Kidney capillary endothelial cell (primary cell): ENCODE data around the gene FAM24A.
"Not testable (repeated sequence)": the region's sequence is repeated elsewhere in the genome, so short reads cannot be mapped to it uniquely, and the experiment has no call there.

Experiments used
- DNase-seq: peaks from one replicate; pipeline ENCODE4 v3.0.0-alpha.2; 2018; ENCODE audit warnings: low spot score

Gene FAM24A, protein sequence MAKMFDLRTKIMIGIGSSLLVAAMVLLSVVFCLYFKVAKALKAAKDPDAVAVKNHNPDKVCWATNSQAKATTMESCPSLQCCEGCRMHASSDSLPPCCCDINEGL

DNA sequence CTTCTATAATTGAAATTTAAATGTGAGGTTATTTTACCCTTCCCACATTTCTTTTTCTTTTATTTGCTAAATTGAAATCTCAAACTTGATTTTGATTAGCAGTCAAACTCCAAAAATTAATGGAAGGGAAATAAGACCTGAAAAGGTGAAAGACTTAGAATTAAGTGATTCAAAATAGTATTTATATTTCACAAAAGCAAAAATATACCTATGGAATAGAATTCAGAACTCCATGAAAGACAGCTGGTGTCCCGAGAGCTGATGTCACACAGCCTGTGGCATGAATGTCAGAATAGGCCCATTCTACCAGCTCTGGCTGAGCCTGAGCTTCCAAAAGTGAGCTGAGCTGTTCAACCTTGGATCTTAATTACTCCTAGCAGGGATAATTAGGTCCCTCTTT lies at the start of gene FAM24A:
Gene FAM24A, plus strand, starts transcription at position 301 of the 400 bp plus-strand sequence. CDS start 1,025 bp downstream, outside the sequence.
- DNase-seq: no peak

DNA sequence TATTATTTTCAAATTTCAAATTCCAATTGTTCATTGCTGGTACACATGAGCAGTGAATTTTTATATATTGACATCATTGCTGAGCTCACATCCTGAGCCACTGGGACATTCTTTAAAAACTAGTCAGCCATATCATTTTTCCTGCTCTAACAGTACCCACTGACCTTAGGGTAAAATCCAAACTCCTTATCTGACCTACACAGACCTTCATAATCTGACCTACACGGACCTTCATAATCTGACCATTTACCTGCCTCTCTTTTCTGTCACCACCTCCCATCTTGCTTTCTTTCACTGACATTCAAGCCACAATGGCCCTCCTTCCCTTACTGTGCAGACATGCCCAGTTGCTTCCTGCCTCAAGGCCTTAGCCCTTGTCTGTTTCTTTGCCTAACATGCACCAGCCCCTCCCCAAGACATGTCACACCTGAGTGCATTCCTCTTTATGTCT lies 48.7 kb upstream of the FAM24A start:
- peak; percentile 82 for DNase-seq

DNA sequence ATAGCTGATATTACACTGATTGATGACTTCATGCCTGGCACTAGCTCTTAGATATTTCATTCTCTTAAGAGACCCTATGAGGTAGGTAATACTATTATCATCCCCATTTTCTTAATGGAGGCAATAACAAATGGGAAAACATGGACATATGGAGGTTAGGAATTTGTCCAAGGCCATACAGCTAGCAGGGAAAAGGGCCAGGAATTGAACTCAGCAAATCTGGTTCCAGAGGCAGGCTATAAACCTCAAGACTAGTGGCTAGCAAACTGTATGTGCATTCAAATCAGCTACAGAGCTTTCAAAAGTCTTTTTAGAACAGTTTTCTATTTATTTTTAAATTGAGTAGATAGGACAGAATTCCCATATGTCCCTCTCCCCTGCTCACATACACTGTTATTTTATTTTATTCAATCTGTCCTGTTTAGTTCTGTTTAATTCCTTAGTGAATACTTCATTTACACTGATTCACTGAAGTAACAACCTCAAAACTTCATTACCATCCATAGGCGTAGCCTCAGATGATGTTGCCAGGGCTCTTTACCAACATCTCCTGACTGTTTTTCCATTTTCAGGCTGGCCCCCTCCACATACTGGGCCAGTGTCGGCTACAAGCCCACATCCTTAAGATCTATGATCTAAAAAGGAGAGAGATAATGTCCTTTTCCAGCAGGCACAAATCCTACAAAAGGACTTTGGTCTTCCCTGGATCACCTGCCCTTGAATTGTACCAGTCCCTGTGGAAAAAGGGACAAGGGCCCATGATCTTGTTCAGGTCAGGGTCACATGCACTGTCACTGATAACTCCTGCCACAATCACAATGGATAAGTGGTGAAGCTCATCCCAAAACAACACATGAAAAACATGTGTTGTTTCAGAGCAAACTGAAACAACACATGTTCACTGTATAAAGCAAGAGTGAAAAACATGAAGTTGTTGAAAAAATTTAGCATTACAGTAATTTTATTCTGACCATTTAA lies 46.9 kb upstream of the FAM24A start:
- DNase-seq: no peak

DNA sequence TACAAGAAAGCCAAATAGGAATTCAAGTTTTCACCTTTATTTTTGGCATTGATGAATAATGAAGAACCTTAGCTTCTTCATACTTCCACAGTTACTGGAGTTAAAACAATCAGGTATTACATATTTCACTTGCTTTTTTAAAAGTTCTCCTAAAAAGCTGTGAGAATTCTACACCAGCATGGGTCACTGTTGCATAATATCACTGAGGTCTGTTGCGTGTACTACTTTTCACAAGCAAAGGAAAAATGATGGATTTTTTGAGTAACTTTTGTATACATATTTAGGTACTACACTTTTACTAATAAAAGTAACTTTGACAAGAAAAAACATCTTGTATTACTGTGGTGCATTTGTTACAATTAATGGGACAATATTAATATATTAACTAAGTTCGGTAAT lies 46.2 kb upstream of the FAM24A start:
- DNase-seq: no peak

DNA sequence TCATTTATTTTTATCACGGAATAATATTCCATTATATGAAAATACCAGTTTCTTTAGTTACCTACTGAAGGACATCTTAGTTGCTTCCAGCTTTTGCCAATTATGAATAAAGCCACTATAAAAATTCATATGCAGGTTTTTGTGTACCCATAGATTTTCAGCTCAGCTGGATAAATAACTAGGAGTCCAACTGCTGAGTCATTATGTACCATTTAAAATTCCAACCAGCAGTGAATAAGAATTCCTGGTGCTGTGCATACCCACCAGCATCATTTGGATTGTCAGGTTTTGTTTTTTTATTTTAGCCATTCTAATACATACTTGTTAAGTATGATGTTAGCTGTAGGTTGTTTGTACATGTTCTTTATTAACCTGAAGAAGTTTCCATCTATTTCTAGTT lies 45.5 kb upstream of the FAM24A start:
- DNase-seq: no peak

DNA sequence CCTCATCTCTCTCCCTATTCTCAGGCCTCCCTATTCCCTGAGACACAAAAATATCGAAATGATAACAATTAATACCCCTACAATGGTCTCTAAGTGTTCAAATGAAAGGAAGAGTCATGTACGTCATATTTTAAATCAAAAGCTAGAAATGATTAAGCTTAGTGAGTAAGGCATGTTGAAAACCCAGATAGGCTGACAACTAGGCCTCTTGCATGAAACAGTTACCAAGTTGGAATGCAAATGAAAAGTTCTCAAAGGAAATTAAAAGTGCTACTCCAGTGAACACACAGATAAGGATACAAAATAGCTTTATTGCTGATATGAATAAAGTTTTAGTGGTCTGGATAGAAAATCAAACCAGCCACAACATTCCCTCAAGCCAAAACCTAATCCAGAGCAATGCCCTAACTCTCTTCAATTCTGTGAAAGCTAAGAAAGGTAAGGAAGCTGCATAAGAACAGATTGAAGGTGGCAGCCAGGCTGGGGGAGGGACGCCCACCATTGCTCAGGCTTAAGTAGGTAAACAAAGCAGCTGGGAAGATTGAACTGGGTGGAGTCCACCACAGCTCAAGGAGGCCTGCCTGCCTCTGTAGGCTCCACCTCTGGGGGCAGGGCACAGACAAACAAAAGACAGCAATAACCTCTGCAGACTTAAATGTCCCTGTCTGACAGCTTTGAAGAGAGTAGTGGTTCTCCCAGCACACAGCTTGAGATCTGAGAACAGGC lies 43.5 kb upstream of the FAM24A start:
- DNase-seq: not testable (repeated sequence)

DNA sequence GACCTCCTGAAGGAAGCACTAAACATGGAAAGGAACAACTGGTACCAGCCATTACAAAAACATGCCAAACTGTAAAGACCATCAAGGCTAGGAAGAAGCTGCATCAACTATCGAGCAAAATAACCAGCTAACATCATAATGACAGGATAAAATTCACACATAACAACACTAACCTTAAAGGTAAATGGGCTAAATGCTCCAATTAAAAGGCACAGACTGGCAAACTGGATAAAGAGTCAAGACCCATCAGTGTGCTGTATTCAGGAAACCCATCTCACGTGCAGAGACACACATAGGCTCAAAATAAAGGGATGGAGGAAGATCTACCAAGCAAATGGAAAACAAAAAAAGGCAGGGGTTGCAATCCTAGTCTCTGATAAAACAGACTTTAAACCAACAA lies 41.6 kb upstream of the FAM24A start:
- not testable (repeated sequence) for DNase-seq

DNA sequence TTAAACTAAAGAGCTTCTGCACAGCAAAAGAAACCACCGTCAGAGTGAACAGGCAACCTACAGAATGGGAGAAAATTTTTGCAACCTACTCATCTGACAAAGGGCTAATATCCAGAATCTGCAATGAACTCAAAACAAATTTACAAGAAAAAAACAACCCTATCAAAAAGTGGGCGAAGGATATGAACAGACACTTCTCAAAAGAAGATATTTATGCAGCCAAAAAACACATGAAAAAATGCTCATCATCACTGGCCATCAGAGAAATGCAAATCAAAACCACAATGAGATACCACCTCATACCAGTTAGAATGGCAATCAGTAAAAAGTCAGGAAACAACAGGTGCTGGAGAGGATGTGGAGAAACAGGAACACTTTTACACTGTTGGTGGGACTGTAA lies 38.5 kb upstream of the FAM24A start:
- DNase-seq: not testable (repeated sequence)

DNA sequence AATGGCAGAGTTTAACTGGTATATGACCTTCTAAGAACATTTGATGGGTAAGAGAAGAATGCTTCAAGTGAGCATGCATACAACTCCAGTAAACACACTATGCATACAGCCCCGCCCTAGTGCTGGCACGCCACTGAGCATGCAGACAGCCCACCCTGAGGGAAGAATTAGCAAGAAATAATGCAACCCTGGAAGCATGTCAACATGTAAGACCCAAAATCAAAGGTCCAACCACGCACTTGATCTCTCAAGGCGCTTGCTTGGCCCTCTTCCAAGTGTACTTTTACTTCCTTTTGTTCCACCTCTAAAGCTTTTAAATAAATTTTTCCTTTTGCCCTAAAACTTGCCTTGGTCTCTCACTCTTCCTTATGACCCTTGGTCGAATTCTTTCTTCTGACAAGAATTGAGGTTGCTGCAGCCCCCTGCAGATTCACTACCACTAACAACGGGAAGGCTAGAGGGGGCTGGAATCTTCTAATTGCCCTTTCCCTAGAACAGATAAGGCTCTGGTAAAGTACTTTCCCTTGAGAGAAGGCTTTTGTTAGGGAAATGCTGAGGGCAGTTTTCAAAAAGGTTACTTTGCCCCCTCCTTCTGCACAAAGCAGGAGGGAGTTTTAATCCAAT lies 34.5 kb upstream of the FAM24A start:
- DNase-seq: no peak

DNA sequence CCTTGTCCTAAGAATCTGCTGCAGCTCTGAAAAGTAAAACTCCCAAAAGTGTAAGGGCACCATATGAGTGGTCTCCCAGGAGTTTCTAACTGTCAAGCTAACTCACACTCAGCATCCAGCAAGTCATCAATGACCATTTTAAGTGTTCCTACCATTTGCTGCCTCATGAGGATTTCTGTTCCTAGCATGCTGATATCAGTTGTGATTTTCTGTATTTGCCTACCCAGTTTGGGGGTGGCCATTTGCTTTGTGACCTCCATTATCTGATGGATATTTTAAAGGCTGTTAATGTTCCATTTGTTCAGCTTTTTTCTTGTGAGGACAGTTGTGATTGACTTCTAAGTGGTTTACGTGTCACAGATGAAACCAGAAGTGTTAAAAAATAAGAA lies 33.9 kb upstream of the FAM24A start:
- no peak for DNase-seq

DNA sequence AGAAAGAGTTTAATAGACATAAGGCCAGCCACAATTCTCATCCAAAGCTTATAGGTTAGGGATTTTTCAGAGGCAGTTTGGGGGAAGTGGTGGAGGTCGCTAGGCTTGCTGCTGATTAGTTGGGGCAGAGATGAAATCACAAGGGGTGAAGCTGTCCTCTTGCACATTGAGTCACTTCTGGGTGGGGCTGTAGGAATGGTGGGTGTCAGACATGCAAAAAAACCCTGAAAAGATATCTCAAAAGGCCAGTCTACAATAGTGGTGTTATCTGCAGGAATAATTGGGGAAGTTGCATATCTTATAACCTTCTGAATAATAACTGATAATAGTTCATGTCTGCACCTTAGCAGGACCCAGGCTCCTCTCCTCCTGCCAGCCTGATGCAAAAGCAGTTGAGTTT lies 33.1 kb upstream of the FAM24A start:
- DNase-seq: no peak

DNA sequence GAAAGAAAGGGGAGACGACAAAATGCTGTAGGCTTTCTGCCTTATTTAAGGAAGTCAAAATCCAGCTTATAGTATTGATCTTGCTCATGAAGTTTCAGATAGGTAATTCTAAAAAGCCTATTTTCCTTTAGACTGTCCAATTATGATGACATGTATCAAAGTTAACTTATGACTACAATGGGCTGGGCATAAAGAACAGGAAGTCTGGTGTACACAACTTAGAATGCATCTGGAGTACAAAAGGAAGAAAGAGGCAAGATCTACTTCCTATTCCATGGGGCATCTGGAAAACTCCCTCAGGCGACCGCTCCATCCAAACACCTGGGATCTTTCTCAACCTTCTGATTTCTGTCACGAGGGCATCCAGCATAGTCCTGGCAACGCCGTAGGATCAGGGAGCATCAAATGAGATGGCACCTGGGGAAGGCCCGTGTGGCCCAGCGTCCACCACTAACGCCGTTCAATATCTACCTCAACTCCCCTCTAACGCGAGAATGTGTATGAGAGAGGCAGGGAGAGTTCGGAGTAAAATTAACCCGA lies 31.5 kb upstream of the FAM24A start:
- no peak for DNase-seq

DNA sequence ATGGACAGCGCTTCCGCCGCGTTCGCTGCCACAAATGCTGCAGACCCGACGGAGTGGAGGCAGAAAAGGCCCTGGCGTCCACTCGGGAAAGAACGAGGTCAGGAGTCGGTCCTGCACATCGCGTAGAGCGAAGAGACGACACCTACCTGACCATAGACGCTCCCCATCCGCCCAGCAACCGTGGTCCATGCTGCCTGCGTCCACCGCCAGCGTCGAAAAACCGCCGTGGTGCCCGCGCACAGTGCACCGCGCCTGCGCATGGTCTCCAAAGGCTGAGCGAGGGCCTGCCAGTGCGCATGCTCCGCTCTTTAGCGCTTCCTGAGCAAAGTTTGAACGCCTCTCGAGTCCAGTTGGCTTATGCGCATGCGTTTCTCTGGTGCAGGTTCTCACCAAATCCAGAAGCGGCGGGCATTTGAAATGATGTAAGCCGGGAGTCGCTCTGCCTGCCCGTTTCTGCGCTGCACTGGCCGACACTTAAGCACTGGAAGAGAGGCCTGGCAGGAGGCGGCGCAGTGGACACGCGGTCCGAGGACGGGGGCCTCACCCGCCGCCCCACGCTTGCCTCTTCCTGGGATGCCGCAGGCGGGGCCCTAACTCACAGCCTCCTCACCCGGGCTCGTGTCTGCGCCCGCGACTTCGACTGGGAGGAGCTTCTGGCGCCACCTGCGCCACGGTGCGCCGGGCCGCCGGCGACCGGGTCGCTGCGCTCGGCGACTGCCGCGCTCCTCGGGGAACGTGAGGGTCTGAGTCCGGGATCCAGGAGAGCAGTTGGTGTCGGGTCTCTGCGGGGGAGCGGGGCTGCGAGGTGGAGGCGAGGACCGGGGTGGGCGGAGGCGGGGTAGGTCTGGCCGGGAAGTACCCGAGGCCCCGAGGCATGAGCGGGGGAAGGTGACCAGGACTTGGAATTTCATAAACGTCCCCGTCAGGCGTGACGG lies 30.8 kb upstream of the FAM24A start, which contains the start of gene FAM24B:
Gene FAM24B, minus strand, starts transcription at position 243 of the 935 bp plus-strand sequence. CDS start 29,066 bp downstream, outside the sequence.
- DNase-seq: peak; percentile 99

DNA sequence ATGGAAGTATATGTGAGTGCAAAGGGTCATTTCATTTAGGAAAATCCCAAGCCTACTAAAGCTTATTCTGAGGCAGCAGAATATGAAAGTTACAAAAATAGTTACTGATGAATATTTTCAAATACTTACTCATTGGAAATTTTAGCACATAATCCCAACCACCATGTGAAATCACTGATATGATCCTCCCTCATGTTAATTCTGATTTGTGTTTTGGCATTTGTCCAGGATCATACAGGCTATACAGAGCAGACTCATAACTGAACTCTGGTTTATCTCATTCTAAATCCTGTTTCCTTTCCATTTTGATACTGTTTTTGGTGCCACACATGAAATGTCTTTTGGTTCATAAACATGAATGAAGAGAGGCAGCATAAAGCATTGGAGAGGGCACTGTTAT lies 27.6 kb upstream of the FAM24A start:
- no peak for DNase-seq

DNA sequence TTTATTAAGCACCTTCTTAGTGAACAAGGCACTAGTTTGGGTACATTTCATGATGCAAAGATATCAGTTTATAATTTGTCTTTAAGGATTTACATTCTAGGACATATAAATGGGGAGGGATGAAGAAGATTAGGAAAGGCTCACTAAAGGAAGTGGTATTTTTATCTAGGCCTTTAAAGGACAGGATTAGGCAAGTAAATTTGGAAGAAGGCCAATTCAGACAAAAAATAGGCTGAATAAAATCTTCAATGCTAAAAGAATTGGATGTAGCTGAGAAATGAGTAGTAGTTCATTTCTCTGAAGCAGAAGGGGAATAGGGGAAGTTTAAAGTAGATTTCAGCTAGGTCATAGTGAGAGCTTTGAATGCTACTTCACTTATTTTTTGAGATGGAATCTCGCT lies 26.2 kb upstream of the FAM24A start:
- no peak for DNase-seq

DNA sequence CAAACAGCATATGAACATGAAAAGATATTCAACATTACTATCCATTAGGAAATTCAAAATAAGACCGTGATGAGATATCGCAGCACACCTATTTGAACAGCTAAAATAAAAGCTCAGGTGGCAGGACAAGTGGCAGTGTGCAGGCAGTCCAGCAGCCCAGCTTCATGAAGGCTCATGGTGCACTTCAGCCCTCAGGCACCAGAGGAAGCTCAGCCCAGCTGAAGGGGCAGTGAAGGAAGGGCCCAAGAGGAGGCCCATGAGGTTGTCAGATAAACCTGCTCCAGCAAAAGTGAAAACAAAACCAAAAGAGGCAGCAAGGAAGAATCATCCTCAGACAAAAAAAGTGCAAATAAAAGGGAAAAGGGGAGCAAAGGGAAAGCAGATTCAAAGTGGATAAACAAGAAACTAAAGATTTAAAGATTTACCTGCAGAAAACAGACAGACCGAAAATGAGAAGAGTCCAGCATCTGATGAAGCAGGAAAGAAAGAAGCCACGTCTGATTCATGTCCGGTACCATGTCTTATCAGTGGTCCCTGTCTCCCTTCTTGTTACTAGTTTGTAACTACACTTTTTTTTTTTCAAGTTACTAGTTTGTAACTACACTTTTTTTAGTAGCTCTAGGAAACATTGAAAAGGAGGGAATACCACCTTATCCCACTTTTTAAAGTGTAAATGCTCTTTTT lies 16.0 kb upstream of the FAM24A start:
- no peak for DNase-seq

DNA sequence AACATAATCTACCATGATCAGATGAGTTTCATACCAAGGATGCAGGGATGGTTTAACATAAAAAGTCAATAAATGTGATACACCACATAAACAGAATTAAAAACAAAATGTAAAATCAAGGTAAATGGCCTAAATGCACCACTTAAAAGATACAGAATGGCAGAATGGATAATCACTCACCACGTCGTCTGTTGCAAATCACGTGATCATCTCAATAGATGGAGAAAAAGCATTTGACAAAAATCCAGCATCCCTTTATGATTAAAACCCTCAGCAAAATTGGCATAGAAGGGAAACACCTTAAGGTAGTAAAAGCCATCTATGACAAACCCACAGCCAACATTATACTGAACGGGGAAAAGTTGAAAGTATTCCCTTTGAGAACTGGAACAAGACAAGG lies 6.5 kb upstream of the FAM24A start:
- DNase-seq: not testable (repeated sequence)

DNA sequence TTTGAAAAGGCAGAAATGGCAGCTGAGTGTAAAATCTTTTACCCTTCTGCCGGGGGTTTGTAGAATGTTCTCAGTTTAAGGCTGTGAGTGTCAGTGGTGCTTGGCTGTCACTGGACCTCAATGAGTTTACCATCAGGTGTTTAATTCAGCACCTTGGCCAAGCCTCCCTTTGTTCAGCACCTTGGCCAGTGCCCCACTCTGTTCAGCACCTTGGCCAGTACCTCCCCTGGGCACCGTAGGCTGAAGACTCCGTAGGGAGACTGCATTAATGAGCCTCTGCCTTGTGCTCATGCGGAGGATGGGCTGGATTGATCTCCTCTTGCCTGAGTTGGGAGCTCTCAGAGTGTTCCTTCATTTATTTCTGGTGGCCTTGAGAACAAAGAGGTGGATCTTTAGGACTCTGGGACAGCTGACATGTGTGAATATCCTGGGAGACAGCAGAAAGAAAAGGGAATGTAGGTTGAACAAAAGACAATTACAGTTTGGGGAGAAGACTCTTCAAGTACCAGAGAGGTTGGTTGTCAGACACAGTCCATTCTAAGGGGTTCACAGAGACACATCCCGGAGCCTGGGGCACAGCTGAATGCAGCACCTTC lies 1.6 kb downstream of the FAM24A start:
- peak; percentile 19 for DNase-seq

DNA sequence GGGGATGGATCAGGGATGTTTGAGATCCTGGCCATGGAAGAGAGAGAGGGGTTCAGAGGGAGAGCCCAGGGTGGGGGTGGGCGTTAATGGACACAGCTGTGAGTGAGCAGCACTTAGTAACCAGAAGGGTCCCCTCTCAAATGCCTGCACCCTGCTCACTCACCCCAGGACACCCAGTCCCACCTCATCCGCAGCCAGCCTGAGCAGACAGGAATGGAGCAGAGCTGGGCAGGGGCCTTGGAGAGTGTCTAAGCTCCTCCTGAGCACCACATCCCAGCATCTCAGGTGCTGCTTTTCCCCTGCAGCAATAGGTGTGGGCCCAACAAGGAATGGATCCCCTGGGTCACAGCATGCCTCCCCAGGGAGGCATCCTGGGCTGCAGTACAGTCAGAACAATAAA lies 5.3 kb downstream of the FAM24A start:
- DNase-seq: no peak

DNA sequence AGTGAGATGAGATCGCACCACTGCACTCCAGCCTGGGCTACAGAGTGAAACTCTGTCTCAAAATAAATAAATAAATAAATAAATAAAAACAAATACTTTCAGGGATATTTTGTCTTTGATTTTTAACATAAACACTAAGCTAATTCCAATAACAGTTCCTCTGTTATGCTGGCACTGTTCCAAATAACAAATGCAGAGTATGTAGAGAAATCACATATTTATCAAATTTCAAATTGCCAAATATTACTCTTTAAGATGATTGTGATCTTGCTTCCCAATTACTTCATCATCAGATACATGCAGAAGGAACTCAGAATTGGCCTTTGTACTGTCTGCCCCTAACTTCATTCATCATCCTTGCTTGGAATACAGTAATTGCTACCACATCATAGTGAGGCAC lies 19.7 kb downstream of the FAM24A start:
- DNase-seq: no peak
